Glomerular endothelial cell (primary cell): ENCODE data around the gene CCDC88B. TPM values are rescaled to one million over a fixed set of nuclear protein-coding genes. Genes with fewer than 3 reads are reported as not detected.

Experiments
- DNase-seq: peaks from one replicate; pipeline ENCODE4 v3.0.0-alpha.2; 2011; ENCODE audit warnings: low read depth, low spot score; ENCODE audit errors: extremely low read depth
- total RNA-seq: library from RNA; depleted of rRNA; stranded (reverse); fragments of >200 nt; gene quantifications from 2 replicates; pipeline ENCODE4 v1.2.3, GENCODE V29; 2015

Gene CCDC88B, protein sequence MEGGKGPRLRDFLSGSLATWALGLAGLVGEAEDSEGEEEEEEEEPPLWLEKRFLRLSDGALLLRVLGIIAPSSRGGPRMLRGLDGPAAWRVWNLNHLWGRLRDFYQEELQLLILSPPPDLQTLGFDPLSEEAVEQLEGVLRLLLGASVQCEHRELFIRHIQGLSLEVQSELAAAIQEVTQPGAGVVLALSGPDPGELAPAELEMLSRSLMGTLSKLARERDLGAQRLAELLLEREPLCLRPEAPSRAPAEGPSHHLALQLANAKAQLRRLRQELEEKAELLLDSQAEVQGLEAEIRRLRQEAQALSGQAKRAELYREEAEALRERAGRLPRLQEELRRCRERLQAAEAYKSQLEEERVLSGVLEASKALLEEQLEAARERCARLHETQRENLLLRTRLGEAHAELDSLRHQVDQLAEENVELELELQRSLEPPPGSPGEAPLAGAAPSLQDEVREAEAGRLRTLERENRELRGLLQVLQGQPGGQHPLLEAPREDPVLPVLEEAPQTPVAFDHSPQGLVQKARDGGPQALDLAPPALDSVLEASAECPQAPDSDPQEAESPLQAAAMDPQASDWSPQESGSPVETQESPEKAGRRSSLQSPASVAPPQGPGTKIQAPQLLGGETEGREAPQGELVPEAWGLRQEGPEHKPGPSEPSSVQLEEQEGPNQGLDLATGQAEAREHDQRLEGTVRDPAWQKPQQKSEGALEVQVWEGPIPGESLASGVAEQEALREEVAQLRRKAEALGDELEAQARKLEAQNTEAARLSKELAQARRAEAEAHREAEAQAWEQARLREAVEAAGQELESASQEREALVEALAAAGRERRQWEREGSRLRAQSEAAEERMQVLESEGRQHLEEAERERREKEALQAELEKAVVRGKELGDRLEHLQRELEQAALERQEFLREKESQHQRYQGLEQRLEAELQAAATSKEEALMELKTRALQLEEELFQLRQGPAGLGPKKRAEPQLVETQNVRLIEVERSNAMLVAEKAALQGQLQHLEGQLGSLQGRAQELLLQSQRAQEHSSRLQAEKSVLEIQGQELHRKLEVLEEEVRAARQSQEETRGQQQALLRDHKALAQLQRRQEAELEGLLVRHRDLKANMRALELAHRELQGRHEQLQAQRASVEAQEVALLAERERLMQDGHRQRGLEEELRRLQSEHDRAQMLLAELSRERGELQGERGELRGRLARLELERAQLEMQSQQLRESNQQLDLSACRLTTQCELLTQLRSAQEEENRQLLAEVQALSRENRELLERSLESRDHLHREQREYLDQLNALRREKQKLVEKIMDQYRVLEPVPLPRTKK (N-terminal part only)
- 3.2 and 3.4 TPM in 2 replicates for total RNA-seq

GRCh38 chr11:64339754-64340408 is at the start of gene CCDC88B:
CCDC88B (plus strand) TSS chr11:64340204; CDS start chr11:64340267, 63 bp downstream.
- no peak for DNase-seq

DNA sequence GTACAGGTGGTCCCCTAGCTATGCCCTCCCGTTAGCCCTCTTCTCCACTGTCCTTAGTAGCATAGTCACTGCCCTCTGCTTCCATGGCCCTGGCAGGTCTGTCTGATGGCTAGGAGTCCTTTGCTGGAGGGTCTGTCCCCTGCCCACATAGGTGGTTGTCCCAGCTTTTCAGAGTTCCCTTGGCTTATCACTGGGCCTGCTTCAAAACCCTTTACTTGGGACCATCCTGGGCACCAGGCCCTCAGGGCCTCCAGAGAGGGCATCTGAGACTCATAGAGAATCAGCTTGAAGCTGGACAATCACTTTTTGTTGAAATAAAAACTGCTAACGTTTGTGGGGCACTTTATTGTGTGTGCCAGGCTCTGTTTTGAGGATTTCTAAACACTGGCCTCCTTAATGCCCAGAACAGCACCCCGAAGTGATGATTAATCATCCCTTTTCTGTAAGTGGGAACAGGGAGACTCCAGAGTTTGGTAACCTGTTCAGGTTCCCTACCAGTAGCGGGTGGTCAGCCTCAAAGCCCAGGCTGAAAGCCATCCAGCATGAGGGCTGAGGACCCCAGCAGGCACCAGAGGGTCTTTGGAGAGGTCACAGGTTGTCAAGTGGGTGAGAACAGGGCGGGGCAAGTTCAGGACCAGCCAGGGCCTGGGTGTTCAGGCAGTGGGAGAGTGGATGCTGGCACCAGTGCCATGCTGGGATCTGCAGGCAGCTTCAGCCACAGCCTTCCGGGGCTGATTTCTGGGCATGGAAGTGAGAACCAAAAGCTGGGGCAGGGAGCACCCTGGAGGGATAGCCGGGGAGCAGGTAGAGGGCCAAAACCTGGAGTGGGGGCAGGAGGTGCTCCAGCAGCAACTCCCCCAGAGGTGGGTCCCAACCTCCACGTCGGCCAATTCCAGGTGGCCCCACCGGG is 49.4 kb upstream of the CCDC88B start:
- no peak for DNase-seq

GRCh38 chr11:64291262-64291751 is 48.7 kb upstream of the CCDC88B start, which contains the start of gene KCNK4:
KCNK4 (plus strand) TSS chr11:64291302; CDS start chr11:64293019, 1,717 bp downstream.
- no peak for DNase-seq

- DNase-seq = no peak
Measured at GRCh38 chr11:64291752-64292459, 48.1 kb upstream of the CCDC88B start.

DNA sequence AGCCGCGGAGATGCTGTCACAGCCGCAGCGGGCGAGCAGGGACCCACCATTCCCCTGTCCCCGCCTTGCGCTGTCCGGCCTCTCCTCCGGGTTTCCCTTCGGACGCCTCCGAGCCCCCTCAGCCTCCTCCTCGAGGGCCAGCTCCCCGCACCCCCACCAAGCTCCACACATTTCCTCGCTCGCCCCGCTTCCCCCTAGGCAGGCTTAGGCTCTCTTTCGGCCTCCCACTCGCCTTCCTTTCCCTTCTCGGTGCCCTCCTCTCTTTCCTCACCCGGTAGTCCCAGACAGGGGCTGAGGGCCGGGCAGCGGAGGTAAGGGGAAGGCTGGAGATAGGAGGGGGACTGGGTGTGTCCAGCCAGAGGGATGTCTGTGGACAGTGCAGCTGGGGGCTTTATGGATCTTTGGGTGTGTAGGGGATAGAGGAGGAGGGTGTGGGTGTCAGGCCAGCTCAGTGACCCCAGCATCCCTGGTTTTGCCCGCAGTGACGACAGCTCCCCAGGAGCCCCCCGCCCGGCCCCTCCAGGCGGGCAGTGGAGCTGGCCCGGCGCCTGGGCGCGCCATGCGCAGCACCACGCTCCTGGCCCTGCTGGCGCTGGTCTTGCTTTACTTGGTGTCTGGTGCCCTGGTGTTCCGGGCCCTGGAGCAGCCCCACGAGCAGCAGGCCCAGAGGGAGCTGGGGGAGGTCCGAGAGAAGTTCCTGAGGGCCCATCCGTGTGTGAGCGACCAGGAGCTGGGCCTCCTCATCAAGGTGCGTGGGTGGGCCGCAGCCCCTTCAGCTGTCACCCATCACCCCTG is 47.3 kb upstream of the CCDC88B start:
- no peak for DNase-seq

DNA sequence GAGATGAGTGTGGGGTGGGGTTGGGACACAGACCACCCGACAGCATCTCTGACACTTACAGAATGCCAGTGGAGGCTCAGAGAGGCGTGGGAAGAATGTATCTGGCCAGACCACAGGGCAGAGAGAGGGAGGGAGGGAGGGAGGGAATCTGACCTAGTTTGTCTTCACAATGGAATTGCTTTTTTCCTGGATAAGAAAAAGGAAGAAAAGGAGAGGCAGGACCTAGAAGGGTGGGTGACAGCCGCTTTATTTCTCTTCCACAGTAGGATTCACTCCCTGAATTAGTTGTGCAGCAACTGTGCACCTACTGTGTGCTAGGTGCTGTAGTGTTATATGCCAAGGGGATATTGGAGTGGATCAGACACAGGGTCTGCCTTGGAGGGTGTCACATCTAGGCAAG is 45.2 kb upstream of the CCDC88B start:
- no peak for DNase-seq

DNA sequence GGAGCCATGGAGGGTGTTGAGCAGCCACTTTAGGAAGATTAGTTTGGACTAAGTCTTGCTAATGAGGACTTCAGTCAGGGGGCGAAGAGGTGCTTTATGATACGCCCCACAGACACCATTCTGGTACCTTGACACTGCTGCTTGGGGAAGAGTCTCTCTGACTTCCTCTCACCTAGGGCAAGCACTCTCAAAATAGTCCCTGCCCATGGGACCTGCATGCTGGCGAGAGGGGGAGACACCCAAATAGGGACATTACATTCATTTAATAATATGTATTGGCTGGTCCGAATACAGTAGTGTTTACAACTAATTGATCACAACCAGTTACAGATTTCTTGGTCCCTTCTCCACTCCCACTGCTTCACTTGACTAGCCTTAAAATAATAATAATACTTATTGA is 44.2 kb upstream of the CCDC88B start:
- DNase-seq = no peak

DNA sequence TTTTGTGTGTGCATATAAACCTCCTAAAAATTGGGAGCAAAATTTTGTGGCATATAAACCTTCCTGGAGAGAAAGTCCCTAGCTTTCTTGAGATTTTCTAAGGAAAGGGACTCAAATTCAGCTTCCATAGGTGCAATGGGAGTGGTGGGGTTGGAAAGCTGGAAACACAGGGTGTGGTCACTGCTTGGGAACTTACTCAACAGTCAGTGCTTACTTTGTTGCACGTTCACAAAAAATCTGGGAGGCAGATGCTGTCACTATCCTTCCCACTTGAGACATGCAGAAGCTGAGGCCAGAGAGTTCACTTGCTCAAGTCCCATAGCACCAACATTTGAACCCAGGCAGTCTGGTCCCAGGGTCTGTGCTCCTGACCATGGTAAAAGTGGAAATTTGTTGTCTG is 43.8 kb upstream of the CCDC88B start:
- DNase-seq = no peak

DNA sequence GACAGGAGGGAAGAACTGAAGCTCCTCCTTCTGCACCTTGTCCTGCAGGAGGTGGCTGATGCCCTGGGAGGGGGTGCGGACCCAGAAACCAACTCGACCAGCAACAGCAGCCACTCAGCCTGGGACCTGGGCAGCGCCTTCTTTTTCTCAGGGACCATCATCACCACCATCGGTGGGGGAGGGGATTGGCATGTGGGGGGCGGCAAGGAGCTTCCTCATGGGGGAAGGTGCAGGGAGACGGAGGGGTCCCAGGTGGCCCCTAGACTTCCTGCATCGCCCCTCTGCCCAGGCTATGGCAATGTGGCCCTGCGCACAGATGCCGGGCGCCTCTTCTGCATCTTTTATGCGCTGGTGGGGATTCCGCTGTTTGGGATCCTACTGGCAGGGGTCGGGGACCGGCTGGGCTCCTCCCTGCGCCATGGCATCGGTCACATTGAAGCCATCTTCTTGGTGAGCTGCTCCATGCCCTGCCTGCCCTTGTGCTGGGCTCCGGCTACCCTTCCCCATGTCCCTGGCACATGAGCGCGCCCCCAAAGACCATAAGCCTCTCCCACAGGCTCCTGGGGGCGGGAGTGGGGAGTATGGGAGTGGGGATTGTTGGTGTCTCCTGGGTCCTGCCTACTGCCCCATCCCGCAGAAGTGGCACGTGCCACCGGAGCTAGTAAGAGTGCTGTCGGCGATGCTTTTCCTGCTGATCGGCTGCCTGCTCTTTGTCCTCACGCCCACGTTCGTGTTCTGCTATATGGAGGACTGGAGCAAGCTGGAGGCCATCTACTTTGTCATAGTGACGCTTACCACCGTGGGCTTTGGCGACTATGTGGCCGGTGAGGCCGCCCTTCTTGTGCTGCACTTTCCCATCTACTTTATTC is 42.9 kb upstream of the CCDC88B start:
- DNase-seq = no peak

DNA sequence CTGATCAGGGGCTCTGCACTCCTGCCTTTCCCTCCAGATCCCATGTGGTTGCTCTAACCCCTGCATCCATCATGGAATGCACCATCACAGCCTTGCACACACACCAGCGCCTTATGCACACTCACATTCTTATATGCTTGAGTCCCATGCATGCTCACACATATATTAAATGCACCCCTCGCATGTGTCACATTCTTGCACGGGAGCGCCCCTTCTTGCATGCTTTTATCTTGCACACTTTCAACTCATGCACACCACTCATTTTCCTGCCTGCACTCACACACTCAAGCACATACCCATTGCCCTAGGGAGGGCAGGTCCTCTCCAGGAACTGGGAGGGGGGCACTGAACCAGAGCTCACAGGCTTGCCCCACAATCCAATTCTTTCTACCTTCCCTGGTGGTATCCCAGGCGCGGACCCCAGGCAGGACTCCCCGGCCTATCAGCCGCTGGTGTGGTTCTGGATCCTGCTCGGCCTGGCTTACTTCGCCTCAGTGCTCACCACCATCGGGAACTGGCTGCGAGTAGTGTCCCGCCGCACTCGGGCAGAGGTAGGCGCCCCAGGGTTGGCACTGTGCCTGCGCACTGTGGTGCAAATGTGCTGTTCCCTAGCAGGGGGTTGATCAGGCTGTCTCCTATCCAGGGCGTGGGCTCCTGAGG is 42.2 kb upstream of the CCDC88B start:
- DNase-seq = no peak

- DNase-seq = no peak
Measured at GRCh38 chr11:64298966-64299846, 40.8 kb upstream of the CCDC88B start.

GRCh38 chr11:64299847-64300648 is 40.0 kb upstream of the CCDC88B start, which contains the start of gene CATSPERZ:
CATSPERZ (plus strand) TSS chr11:64300358; CDS start chr11:64300411, 53 bp downstream.
- DNase-seq = no peak

DNA sequence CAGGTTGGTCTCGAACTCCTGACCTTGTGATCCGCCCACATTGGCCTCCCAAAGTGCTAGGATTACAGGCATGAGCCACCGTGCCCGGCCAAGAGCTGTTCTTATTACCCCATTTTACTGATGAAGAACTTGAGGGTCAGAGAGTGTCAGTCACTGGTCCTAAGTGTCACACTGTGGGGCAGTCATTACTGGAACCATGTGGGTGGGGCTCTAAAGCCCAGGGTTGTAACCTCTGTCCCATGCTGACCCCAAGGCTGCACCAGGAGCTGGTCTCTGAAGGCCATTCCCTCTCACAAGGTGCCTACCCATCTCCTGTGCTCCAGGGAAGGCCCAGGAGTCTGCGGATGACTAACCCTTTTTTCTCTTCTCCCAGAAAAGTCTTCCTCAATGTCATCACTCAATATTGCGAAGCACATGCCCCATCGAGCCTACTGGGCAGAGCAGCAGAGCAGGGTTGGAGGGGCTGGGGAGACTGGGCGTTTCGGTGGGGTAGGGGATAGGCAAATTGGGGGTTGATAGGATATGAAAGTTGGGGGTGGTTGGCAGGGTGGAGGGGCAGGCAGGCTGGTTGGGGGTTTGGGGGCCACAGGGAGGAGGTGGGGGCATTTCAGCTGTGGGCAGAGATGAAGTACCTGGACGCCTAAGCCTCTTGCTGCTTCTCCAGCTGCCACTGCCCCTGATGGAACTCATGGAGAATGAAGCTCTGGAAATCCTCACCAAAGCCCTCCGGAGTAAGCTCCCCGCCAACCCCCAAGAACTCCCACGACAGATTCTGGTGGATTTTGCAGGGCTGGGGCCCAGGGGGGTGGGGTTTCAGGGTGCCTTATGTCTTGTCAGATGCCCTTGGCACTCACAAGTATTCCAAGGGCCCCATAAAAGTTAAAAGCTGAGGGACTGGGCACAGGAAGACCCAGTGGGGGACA is 36.6 kb upstream of the CCDC88B start:
- DNase-seq = no peak
